ACHN (cell line): ENCODE data around the gene MAPK6.

ENCODE experiments used
- DNase-seq: peaks from one replicate; pipeline ENCODE4 v3.0.0-alpha.2; 2015
- in situ Hi-C: cut with HindIII; loops from 2 replicates; pipeline ENCODE4 v1.10.0; 2017; ENCODE audit warnings: low sequenced_read_pairs, low pct_ligation_motif_present, low pct_unique_long_range_greater_than_20kb

The MAPK6 gene

DNA sequence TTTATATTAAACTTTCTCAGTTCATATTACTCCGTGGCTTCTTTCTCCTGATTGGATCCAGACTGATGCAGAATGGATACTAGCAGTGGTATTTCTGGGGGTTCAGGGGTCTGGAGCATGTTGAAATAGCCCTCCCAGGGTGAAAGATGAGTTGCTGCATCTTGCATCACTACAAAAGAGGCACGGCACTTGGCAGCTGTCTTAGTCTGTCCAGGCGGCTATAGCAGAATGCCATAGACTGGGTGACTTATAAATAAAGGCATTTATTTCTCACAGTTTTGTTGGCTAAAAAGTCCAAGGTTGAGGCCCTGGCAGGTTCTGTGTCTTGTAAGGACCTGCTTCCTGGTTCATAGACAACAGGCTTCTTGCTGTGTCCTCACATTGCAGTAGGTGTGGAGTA lies 94.2 kb downstream of the MAPK6 start:
- no peak for DNase-seq
- in situ Hi-C loops, result no loop called here

DNA sequence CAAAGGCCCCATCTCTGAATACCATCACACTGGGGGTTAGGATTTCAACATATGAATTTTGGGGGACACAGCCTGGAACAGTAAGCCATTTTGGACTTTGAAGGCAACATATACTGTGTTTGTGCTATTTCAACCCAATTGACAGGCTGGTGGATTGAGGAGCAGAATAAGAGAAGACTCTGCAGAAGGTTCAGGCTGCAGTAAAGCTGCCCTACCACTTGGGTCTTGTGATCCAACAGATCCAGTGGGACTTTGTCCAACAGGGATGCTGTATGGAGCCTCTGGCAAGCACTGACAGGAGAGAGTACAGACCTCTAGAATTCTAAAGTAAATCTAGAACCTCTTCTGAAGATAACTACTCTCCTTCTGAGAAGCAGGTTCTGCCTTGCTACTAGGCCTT lies 94.7 kb downstream of the MAPK6 start:
- in situ Hi-C loops, result no loop called here
- DNase-seq, result no peak

DNA sequence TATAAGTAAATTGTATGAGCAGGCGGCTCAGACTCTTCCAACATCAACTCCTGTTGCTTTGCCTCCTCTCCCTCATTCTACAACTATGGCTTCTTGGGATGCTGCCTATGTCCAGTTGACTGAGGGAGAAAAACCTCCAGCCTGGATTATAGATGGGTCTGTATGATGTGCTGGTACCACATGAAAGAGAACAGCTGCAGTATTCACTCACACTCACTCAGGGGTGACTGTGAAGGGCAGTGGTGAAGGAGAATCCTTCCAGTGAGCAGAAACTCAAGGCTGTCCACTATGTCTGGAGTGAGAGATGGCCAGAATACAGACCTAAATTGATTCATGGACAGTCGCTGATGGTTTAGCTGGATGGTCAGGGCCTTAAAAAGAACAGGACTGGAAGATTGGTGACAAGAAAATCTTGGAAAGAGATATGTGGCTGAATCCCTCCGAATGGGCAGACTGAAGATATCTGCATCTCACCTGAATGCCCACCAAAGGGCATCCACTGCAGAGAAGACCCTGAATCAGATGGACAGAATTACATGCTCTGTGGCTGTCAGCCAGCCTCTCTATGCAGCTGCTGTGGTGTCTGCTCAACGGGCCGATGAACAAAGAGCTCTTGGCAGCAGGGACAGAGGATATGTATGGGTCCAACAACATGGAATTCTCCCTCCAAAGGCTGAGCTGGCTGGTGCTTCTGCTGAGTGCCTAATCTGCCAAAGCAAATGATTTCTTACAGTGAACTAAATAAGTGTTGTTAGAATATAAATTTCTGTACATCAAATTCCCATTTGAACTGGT lies 95.4 kb downstream of the MAPK6 start:
- in situ Hi-C loops, result no loop called here
- no peak for DNase-seq

DNA sequence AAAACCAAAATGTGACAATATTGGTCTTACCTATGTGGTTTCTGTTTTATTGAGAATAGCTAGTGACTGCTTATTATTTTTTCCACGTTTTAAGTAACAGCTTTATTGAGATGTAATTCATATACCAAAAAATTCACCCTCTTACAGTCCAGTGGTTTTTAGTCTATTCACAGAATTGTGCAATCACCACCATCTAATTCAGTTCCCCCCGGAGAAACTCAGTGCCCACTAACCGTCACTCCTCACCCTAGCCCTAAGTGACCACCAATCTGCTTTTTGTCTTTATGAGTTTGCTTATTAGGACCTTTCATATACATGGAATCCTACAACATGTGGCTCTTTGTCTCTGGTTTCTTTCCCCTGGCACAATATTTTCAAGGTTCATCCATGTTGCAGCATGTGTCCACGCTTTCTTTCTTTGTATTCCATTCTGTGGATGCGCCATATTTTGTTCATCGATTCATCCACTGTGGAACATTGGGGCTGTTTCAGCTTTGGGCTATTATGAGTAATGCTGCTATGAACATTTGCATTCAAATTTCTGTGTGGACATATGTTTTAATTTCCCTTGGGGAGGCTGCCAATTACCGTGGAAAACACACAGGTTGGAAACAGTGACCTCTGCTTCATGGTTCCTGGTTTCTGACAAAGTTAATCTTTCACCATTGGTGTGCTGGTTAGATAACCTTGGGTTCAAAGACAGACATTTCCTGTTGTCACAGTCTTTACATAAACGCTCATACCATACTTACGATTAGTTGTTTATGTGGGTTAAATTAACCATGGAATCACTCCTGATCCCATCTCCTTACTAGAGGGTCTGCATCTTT lies 96.8 kb downstream of the MAPK6 start:
- in situ Hi-C loops, result no loop called here
- DNase-seq, result peak; percentile 12
